Bone marrow (tissue), 2 donors: ENCODE measurements around the gene GPR42.
"Not testable (repeated sequence)": the region's sequence is repeated elsewhere in the genome, so short reads cannot be mapped to it uniquely, and the experiment has no call there.

ENCODE experiments used
- DNase-seq, 2 donors: peaks; one replicate each; lab custom pipeline; 2025; lab: John Stamatoyannopoulos, UW

GPR42 gene

DNA sequence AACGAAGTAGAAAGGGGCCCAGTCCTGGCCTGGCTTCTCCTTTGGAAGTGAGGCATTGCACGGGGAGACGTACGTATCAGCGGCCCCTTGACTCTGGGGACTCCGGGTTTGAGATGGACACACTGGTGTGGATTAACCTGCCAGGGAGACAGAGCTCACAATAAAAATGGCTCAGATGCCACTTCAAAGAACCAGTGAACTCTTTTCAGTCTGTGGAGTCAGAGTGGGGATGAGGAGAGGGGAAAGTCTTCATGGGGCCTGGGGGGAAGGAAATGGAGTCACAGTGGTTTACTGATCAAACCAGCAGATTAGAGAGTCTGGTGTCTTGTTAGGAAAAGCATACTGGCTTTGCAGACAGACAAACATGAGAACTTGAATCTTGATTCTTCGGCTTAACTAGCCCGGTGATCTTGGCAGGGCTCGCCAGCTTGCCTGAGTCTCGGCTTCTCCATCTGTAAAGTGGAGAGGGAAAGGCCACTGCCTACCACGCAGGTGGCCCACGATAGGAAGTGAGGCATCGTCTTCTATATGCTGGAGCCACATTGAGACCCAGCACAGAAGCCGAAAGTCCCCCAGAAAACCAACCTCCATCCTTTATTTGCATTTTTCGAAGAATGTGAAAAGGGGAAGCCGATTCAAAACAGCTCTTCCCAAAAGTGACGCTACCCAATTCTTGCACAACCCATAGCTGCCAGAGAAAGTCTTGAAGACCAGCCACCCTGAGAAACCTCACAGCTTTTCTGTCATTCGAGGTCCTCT is 23.5 kb upstream of the GPR42 start, which contains the start of gene FFAR1:
Gene FFAR1 (plus strand): TSS at position 732 of the 759 bp plus-strand sequence. CDS start 3,650 bp downstream, outside the sequence.
- DNase-seq = peak; percentile 42 to 79

DNA sequence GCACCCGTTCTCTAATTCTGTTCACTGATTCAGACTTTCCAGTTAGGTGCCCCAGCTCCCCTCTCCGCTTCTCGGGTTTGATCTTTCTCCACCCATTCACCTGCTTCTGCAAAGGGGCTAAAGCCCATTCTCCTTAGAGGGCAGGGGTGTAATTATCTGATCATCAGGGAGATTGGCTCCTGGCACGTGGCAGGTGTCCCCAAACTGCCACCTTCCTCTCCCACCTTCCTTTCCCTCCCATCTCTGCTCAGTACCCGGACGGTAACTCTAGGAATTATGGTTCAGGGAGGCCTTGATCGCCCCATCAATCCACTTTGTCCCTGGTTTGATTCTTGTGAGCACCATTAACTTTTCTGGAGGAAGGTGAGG is 23.0 kb upstream of the GPR42 start:
- no peak for DNase-seq

DNA sequence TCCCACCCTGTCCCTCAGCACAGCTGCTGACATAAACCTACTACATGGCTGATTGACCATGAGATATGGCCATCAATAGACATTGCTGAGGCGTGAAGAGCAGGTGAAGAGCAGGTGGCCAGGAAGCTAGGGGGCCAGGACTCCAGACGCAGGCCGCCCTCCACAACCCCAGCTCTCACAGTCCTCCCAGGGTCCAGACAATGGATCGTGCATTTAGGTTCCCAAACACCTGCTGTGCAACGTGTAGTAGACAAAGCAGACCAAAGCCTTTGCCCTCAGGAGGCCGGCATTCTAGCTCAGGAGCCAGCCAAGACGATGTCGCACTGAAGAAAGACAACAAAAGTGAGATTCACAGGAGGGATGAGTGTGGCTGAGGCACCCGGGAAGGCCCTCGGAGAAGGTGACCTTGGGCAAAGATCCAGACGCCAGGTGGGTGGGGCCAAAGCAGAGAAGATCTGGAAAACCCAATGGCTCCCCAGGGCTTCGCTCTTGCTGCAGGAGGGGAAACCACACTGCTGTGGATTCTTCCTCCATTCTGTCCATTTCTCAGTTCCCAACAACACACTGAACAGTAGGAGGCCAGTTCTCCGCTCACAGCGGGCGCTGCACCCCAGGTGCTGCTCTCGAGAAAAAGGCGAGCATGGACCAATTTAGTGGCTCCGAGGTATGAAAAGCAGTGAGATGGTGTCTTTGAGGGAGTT is 21.8 kb upstream of the GPR42 start:
- DNase-seq = no peak

DNA sequence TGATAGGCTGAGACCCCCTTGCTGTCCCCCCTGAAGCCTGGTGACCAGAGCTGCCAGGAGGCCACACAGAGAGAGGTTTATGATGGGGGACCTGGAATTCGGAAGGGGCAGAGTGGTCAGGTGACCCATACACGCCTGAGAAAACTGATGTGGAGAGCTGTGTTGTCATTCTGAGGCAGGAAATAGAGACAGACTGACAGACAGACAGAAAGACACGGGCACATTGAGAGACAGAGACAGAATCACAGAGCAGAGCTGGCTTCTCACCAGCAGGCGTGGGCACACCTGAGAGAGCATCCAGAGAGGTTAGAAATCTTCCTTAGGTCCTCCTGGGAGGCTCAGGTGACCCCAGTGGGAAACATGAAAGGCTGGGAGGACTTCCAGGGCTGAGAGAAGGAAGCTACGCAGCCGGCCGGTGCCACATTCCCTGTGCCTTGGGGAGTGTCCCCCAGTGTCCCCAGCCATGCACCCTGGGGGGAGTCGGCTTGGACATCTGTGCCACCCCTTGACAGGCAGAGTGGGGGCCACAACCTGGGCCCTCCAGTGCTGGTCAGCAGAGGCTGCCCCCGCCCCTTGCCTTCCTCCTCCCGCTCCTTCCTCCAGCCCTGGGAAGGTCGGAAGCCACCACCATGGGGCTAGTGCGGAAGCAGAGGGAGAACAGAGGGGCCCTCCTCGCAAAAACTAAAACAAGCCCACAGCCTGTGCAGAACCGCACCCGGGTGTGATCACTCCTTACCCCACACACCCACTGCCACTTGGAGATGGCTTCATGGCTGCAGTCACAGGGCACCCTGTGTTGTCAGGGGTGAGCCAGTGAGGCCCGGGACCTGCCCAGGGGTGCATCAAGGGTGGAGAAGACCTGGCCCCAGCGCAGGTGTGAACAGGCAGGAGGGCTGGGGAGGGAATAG is 21.0 kb upstream of the GPR42 start:
- no peak for DNase-seq

DNA sequence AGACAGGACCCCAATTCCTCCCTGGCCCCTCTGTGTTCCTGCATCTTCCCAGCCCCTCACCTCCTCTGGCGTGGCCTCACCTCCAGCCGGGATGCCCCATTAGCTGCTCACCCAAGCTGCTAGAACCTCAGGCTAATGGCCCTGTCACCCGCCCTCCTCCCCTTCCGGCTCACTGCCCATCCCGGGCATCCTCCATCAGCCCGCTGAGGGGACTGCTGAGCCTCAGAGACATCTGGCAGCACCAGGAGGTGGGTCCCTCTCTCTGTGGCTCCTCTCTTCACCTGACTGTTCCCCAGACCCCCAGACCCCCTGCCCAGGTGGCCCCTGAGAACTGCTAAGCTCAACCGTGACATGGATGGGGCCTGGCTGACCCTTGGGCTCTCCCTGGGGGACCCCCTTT is 20.3 kb upstream of the GPR42 start:
- DNase-seq = no peak

DNA sequence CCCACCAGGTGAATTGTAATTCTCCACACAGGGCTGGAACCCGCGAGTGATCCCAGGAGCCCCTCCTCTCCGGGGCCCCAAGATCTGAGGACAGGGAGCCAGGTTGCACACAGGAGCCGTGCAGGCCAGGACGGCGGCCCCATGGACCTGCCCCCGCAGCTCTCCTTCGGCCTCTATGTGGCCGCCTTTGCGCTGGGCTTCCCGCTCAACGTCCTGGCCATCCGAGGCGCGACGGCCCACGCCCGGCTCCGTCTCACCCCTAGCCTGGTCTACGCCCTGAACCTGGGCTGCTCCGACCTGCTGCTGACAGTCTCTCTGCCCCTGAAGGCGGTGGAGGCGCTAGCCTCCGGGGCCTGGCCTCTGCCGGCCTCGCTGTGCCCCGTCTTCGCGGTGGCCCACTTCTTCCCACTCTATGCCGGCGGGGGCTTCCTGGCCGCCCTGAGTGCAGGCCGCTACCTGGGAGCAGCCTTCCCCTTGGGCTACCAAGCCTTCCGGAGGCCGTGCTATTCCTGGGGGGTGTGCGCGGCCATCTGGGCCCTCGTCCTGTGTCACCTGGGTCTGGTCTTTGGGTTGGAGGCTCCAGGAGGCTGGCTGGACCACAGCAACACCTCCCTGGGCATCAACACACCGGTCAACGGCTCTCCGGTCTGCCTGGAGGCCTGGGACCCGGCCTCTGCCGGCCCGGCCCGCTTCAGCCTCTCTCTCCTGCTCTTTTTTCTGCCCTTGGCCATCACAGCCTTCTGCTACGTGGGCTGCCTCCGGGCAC is 19.3 kb upstream of the GPR42 start:
- no peak for DNase-seq

DNA sequence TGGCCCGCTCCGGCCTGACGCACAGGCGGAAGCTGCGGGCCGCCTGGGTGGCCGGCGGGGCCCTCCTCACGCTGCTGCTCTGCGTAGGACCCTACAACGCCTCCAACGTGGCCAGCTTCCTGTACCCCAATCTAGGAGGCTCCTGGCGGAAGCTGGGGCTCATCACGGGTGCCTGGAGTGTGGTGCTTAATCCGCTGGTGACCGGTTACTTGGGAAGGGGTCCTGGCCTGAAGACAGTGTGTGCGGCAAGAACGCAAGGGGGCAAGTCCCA is 18.8 kb upstream of the GPR42 start:
- no peak for DNase-seq

DNA sequence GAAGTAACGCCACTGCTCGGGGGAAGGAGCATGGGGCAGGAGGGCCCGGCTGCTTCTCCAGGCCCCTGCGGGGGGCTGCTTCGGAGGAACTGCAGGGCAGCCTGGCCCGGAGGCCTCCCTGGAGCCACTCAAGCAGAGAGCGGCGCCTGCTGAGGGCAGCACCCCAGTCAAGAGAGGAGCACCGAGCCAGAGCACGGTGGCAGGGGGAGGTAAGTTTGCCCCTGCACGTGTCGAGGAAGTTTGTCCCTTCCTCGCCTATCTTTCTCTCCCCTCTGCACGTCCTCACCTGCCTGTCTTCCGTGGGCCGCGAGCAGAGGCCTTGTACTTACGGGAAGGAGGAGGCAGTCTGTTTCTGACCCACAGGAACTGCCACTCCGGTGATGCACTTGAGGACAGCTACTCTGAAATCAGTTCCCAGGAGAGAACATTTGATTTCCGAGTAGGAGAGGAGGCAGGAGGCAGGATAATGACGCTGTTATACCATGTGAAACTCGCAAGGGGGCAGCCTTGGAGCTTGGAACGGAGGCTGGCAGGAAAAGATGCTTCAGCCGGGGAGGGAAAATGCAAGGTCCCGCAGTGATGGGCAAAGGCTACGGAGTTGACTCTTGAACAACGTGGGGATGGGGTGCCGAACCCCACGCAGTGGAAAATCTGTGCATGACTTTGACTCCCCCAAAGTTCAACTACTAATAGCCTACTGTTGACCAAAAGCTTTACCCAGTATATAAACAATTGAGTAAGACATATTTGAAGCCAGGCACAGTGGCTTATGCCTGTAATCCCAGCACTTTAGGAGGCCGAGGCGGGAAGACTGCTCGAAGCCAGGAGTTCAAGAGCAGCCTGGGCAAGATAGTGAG is 18.2 kb upstream of the GPR42 start:
- peak; percentile 45 to 65 for DNase-seq

DNA sequence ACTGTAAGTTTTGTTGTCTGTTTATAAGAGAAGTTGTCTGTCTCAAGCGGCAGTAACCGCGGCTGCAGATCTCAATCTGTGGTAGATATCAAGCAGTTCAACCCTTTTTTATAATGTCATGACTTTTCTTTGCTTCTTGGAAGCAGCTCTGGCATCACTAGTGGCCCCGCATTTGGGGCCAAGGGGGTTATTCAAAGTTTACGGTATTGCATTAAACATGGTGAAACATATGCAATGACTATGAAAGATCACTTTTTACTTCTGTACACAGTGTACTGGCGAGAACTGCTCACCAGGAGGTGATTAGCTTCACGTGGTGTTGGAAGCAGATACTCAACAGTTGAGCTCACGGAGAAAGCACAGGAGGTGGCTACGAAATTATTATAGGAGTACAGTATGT is 17.2 kb upstream of the GPR42 start:
- no peak for DNase-seq

DNA sequence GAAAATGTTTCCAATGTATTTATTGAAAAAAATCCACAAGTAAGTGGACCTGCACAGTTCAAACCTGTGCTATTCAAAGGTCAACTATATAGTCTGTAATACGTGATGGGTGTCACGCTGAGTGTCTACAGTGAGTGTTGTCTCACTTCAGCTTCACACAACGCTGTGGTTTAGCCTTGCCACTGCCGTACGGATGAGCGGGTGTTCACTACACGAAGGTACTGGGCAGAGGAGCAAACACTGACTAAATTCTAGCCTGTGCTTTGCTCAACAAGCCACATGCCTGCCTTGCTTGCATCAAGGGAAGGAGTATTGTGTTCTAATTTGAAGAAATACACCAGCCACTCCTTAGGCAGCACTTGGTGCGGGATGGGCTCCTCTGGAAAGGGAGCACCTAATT is 16.0 kb upstream of the GPR42 start:
- DNase-seq = no peak

DNA sequence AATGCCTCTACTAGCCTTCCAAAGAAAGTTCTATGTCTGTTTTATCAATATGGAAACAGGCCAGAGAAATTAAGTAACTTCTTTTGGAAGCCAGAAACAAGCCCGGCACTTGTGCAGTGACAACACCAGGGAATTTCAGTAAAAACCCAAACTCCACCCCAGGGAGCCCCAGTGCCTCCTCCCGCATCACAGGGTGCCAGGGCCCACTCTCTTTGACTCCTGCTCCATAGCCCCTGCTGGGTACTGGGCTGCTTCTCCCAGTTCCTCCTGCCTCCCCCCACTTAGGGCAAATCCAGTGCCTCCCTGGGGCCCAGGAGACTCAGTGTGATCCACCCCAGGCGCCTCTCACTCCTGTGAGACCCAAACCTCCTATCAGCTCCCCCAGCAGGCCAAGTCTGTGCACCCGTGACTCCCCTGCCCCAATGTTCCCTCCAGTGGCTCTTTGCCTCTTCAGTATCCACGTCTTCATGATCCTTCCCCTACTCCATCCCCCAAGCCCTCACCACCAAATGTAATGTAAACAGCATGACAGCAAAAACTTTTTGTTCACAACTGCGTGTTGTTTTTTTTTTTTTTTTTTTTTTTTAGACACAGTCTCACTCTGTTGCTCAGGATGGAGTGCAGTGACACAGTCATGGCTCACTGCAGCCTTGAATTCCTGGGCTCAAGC is 14.9 kb upstream of the GPR42 start:
- DNase-seq = no peak

DNA sequence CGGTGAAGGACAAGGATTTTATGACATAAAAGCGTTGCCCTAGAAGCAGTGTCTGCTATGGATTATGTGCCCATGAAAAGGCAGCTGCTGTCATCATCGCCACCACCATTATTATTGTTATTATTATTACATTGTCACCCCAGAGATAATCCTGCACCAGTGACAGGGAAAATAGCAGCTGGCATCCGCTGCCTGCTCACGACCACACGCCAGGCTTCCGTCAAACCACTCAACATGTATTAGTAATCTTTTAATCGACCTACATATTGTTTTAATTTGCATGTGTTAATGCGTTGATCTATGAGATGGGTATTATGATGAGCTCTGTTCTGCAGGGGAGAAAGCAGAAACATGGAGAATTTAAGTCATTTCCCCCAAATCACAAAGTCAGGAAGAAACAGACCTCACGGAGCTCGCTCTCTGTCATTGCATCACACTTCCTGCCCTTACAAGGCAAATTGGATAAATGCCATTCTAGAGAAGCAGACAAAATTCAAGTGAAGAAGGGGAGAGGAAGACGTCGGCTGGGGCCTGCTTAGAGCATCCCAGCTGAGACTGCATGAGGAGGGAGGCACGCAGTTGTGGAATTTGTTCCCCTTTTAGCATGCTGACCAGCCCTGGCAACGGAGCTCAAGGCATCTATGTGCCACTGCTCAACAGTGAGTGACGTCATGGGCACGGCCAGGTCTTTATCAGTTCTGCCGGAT is 12.8 kb upstream of the GPR42 start, which contains the start of gene FFAR3:
Gene FFAR3 (plus strand): TSS at position 594 of the 707 bp plus-strand sequence. CDS start 431 bp downstream, outside the sequence.
- peak; percentile 18 to 47 for DNase-seq

DNA sequence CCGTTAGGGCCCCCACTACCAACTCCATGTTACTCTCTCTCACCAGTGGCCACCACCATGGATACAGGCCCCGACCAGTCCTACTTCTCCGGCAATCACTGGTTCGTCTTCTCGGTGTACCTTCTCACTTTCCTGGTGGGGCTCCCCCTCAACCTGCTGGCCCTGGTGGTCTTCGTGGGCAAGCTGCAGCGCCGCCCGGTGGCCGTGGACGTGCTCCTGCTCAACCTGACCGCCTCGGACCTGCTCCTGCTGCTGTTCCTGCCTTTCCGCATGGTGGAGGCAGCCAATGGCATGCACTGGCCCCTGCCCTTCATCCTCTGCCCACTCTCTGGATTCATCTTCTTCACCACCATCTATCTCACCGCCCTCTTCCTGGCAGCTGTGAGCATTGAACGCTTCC is 12.0 kb upstream of the GPR42 start:
- not testable (repeated sequence) for DNase-seq

DNA sequence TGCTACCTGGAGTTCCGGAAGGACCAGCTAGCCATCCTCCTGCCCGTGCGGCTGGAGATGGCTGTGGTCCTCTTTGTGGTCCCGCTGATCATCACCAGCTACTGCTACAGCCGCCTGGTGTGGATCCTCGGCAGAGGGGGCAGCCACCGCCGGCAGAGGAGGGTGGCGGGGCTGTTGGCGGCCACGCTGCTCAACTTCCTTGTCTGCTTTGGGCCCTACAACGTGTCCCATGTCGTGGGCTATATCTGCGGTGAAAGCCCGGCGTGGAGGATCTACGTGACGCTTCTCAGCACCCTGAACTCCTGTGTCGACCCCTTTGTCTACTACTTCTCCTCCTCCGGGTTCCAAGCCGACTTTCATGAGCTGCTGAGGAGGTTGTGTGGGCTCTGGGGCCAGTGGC is 11.5 kb upstream of the GPR42 start:
- not testable (repeated sequence) for DNase-seq

DNA sequence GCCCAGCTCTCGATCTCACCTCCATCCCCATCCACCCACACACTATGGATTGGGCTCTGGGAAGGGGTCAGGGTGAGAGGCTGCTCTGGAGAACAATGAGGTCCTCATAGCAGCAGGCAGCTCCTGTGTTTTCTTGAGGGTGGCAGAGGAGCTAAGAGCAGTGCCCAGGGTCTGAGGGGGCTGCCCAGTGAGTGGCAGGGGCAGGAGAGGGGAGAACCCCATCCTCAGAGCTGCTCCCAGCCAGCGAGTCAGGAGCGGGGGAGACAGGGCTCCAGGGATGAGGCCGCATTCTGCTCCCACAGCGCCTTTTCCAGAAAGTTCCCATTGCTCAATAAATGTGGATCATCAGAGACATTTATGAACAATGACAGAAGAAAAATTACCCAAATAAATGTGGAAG is 10.8 kb upstream of the GPR42 start:
- not testable (repeated sequence) for DNase-seq

DNA sequence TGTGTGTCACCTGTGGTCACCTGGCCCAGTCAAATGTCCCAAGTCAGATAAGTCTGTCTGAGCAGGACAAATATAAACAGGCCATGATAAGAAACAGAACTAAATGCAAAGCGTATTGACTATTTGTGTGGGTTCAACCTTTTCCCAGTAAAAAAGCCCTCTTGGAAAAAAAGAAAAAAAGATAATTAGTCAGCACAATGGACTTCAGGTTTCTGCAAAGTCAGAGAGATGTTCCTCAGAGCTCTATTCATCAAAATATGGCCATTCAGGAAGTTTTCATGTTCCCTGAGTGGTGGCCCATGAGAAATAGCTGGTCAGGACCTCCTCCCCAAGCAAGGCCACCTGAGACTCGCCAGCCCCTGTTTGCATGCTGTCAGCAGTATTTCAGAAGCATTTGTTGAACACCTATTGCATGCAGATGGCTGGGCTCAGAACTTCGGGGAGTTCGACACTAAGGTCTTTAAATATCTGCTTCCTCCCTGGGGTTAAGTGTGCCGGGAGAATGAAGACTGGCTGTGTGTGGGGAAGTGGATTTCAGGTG is 9.9 kb upstream of the GPR42 start:
- no peak for DNase-seq

DNA sequence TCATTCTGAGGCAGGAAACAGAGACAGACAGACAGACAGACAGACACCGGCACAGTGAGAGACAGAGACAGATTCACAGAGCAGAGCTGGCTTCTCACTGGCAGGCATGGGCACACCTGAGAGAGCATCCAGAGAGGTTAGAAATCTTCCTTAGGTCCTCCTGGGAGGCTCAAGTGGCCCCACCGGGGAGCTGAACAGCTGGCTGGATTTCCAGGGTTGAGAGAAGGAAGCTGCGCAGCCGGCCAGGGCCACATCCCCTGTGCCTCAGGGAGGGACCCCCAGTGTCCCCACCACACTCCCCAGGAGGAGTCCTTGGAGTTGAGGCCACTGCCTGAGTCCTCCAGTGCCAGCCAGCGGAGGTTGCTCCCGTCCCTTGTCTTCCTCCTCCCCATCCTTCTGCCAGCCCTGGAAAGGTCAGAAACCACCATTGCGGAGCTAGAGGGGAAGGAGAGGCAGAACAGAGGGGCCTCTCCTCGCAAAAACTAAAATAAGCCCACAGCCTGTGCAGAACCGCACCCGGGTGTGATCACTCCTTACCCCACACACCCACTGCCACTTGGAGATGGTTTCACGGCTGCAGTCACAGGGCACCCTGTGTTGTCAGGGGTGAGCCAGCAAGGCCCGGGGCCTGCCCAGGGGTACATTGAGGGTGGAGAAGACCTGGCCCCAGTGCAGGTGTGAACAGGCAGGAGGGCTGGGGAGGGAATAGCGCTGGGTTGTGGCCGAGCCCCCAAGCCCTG is 8.4 kb upstream of the GPR42 start:
- DNase-seq = no peak

DNA sequence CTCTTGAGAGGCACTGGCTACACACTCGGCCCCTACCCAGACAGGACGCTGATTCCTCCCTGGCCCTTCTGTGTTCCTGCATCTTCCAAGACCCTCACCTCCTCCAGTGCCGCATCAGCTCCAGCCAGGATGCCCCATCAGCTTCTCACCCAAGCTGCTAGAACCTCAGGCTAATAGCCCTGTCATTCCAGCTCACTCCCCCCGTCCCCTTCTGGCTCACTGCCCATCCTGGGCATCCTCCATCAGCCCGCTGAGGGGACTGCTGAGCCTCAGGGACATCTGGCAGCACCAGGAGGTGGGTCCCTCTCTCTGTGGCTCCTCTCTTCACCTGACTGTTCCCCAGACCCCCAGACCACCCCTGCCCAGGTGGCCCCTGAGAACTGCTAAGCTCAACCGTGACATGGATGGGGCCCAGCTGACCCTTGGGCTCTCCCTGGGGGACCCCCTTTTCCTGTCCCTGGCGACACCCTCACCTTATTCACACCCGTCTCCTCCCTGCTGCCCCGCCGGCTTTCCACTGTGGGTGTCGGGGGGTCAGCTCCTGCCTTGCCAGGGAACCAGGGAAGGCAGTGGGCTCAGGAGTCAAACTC is 7.8 kb upstream of the GPR42 start:
- DNase-seq = no peak
